Measurements from ENCODE around the gene FIGLA. TPM values are rescaled to one million over a fixed set of nuclear protein-coding genes. Genes with fewer than 3 reads are reported as not detected.

Gene FIGLA
- total and polyA plus RNA-seq, 2 of the 8 experiments (the other 6 are each of a cell fraction or from before 2014, with no cell fraction given): not detected

DNA sequence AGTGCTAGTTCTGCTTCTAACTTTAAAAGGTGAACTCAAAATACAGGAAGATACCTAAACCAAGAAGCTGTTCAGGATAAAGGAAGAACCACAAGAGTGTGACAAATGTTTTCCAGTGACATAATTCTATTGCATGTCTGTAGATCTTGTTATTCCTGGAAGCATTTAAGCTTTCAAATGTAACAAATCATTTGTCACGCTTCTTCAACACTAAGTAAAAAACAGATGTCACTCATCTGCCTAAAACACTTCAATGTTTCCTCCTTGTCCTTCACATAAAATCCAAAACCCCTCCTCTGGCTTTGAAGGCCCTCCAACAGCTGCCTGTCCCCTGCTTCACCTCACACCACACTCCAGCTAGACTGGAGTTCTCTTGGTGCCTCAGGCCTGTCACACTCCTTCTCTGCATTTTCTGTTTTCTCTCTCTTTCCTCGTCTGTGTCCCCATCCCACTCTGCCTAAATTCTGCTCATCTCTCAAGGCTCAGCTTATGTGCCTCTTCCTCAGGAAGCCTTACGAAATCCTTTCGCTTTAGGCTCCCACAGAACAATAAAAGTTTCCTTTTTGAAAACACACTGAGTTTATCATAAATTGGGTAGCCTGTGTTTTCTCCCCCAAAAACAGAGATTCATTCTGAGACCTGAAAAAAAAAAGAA is 36.4 kb upstream of the FIGLA start:
- CTCF ChIA-PET (ENCODE audit: partially characterized antibody): interaction anchor here (0.8 to 2.2 kb wide), 8 partner anchors 18 to 133 kb away, joined by 3 to 6 read pairs (median 4); no protein-coding TSS in a partner anchor
- H3K27me3 ChIP-seq (replicated peaks in 1 of 4; ENCODE audit: control insufficient read depth in 3 of 4, extremely low read depth in 1 of 4, insufficient read depth in 3 of 4, low read length in 3 of 4): no peaks in the 10 kb centered on the region; a peak in 1 of 7 replicates
- H2BK15ac ChIP-seq (ENCODE audit: low read length): no peak overlapping the region
- H3K79me2 ChIP-seq (ENCODE audit: control insufficient read depth in 1 of 2, insufficient read depth in 2 of 2, low read length in 2 of 2): no peaks in the 10 kb centered on the region
- no peak for DNase-seq (ENCODE audit: low read depth in 1 of 2, low spot score in 2 of 2)
- no peaks in the 10 kb centered on the region for H3K9me3 ChIP-seq (ENCODE audit: insufficient read depth in 2 of 2, low read depth in 1 of 2, low read length in 1 of 2)
- peak overlapping the region; percentile 69 for H2BK120ac ChIP-seq (replicated peaks; ENCODE audit: low read depth, low read length)
- no peak overlapping the region for H2AK5ac ChIP-seq (ENCODE audit: low read depth, low read length)
- no peak overlapping the region for H4K91ac ChIP-seq (replicated peaks; ENCODE audit: insufficient read length, low read length)
- no peak overlapping the region for H3K27ac ChIP-seq (ENCODE audit: low read depth, low read length)
- no peak overlapping the region for H2AFZ ChIP-seq (ENCODE audit: low read length)
- no peak for TF ChIP-seq YY1 (IDR thresholded peaks at IDR 0.05; ENCODE audit: low read depth, low read length)
- no peak for TF ChIP-seq BACH1 (IDR thresholded peaks at IDR 0.05; ENCODE audit: low read length)
- no peak for TF ChIP-seq CTBP2 (IDR thresholded peaks at IDR 0.05; ENCODE audit: borderline replicate concordance, insufficient read depth, insufficient read length, low read length)
- no peak overlapping the region for H2BK5ac ChIP-seq (ENCODE audit: low read depth, low read length)
- H3K4me1 ChIP-seq (replicated peaks in 1 of 4; ENCODE audit: control insufficient read depth in 3 of 4, insufficient read depth in 4 of 4, low read length in 3 of 4): peaks cover 0 to 5% (median 2%) of the 10 kb centered on the region in 4 experiments; a peak in 4 of 7 replicates
- no peak overlapping the region for H3K4me2 ChIP-seq (ENCODE audit: insufficient read depth in 1 of 2, low read depth in 2 of 2, low read length in 2 of 2)
- no peaks in the 10 kb centered on the region for H3K36me3 ChIP-seq (ENCODE audit: control insufficient read depth in 2 of 4, insufficient read depth in 4 of 4, low read length in 3 of 4)
- H3K9ac ChIP-seq (replicated peaks in 1 of 4; ENCODE audit: extremely low read depth in 1 of 4, low read depth in 3 of 4, low read length in 3 of 4): no peak overlapping the region
- POLR2A ChIA-PET (ENCODE audit: partially characterized antibody): interaction anchor here (1.0 kb wide), 1 partner anchor 169 kb away, joined by 3 read pairs; no protein-coding TSS in a partner anchor
- no peak overlapping the region for H3K18ac ChIP-seq (ENCODE audit: extremely low read depth, low read length)
- no peak overlapping the region for H2BK12ac ChIP-seq (ENCODE audit: low read depth, low read length)
- no peak overlapping the region for H3K4me3 ChIP-seq (ENCODE audit: extremely low read depth in 1 of 4, insufficient read depth in 2 of 4, low read depth in 3 of 4, low read length in 4 of 4)
- H4K5ac ChIP-seq (ENCODE audit: insufficient read length, low read depth, low read length): no peak overlapping the region
- no peak for FAIRE-seq
- 94% methylated on average over 4 of the region's 4 CpGs; no CpG with 5 or more reads in 1 of the 2 experiments for WGBS, 2 experiments (ENCODE audit: extremely low coverage in 1 of 2, insufficient coverage in 1 of 2, insufficient read length in 1 of 2, insufficient replicate concordance in 2 of 2, low coverage in 1 of 2, low lambda C conversion rate in 2 of 2, missing lambda C conversion rate in 1 of 2)
- H2BK20ac ChIP-seq (ENCODE audit: low read length): no peak overlapping the region
- no peak overlapping the region for H3K14ac ChIP-seq (ENCODE audit: insufficient read length)
- no peaks in the 10 kb centered on the region for H4K20me1 ChIP-seq (replicated peaks in 1 of 2; ENCODE audit: control insufficient read depth in 1 of 2, insufficient read depth in 2 of 2, low read length in 2 of 2)
- no peak overlapping the region for H3K23ac ChIP-seq (ENCODE audit: insufficient read length)
- H3K56ac ChIP-seq (replicated peaks; ENCODE audit: insufficient read length, low read depth, low read length): no peak overlapping the region
- H4K8ac ChIP-seq (ENCODE audit: extremely low read depth, insufficient read depth, low read length): peak overlapping the region; percentile 59; the same call in 1 of the 2 replicates
- H3K23me2 ChIP-seq (ENCODE audit: low read depth, low read length): no peaks in the 10 kb centered on the region
- no peaks in the 10 kb centered on the region for H3K79me1 ChIP-seq (ENCODE audit: low read depth, low read length)
- H3K4ac ChIP-seq (replicated peaks; ENCODE audit: insufficient read length, low read depth, low read length): no peak overlapping the region
